CD4-positive, alpha-beta T cell treated with Interleukin-21 for 1 hour (primary cell): ENCODE measurements around the gene SERPINB1.

Source experiments
- DNase-seq: peaks from one replicate; pipeline ENCODE4 v3.0.0-alpha.2; 2020

SERPINB1 gene

GRCh38 chr6:2844008-2844407, 2.3 kb upstream of the SERPINB1 start:
- no peak for DNase-seq

GRCh38 chr6:2843138-2843740, 1.6 kb upstream of the SERPINB1 start:
- no peak for DNase-seq

GRCh38 chr6:2842139-2842552, 483 bp upstream of the SERPINB1 start:
- no peak for DNase-seq

GRCh38 chr6:2840749-2841061, 958 bp downstream of the SERPINB1 start:
- no peak for DNase-seq

- no peak for DNase-seq
Observed at GRCh38 chr6:2839982-2840748, 1.5 kb downstream of the SERPINB1 start.

- DNase-seq = no peak
Observed at GRCh38 chr6:2839195-2839981, 2.3 kb downstream of the SERPINB1 start.

GRCh38 chr6:2838251-2838650, 3.4 kb downstream of the SERPINB1 start:
- no peak for DNase-seq

- no peak for DNase-seq
Observed at GRCh38 chr6:2834262-2834661, 7.4 kb downstream of the SERPINB1 start.

- no peak for DNase-seq
Observed at GRCh38 chr6:2831392-2831791, 10.3 kb downstream of the SERPINB1 start.

GRCh38 chr6:2830183-2830582, 11.5 kb downstream of the SERPINB1 start:
- DNase-seq = no peak

- no peak for DNase-seq
Observed at GRCh38 chr6:2829253-2829652, 12.4 kb downstream of the SERPINB1 start.

GRCh38 chr6:2828629-2829028, 13.0 kb downstream of the SERPINB1 start:
- no peak for DNase-seq

- no peak for DNase-seq
Observed at GRCh38 chr6:2827142-2827541, 14.5 kb downstream of the SERPINB1 start.

GRCh38 chr6:2826131-2826530, 15.5 kb downstream of the SERPINB1 start:
- no peak for DNase-seq

- no peak for DNase-seq
Observed at GRCh38 chr6:2823104-2823850, 18.4 kb downstream of the SERPINB1 start.

- no peak for DNase-seq
Observed at GRCh38 chr6:2821554-2821953, 20.1 kb downstream of the SERPINB1 start.

- DNase-seq = no peak
Observed at GRCh38 chr6:2820415-2820814, 21.2 kb downstream of the SERPINB1 start.

GRCh38 chr6:2819978-2820377, 21.7 kb downstream of the SERPINB1 start:
- no peak for DNase-seq

- DNase-seq = no peak
Observed at GRCh38 chr6:2819115-2819514, 22.5 kb downstream of the SERPINB1 start.

- no peak for DNase-seq
Observed at GRCh38 chr6:2818593-2818992, 23.1 kb downstream of the SERPINB1 start.

GRCh38 chr6:2817903-2818443, 23.7 kb downstream of the SERPINB1 start:
- DNase-seq = no peak

GRCh38 chr6:2816158-2816557, 25.5 kb downstream of the SERPINB1 start:
- no peak for DNase-seq

- no peak for DNase-seq
Observed at GRCh38 chr6:2812695-2813094, 29.0 kb downstream of the SERPINB1 start.
